Brain microvascular endothelial cell (primary cell): ENCODE data around the gene CCNB1IP1.

Experiments
- DNase-seq: peaks from one replicate; pipeline ENCODE4 v3.0.0-alpha.2; 2020
- H3K27ac ChIP-seq: fragments of 250-450 bp; sonication (Bioruptor Pico); 2 replicates; pipeline ENCODE4 v1.5.1; 2020; ENCODE audit warnings: mild to moderate bottlenecking, moderate library complexity
- H3K27me3 ChIP-seq: fragments of 250-450 bp; sonication (Bioruptor Pico); replicated peaks from 2 replicates; pipeline ENCODE4 v1.5.1; 2020; ENCODE audit warnings: mild to moderate bottlenecking
- H3K36me3 ChIP-seq: fragments of 250-450 bp; sonication (Bioruptor Pico); replicated peaks from 2 replicates; pipeline ENCODE4 v1.5.1; 2020; ENCODE audit warnings: mild to moderate bottlenecking
- H3K4me3 ChIP-seq: 2 replicates; pipeline ENCODE4 v1.5.1; 2011; ENCODE audit warnings: low read depth, mild to moderate bottlenecking, control low read depth, low read length, moderate library complexity
- in situ Hi-C: cut with HindIII; loops from 2 replicates; pipeline ENCODE4 v1.10.0; 2017; ENCODE audit warnings: low sequenced_read_pairs, low pct_ligation_motif_present
- TF ChIP-seq, protein P1 (sequence below): IDR thresholded peaks from 2 replicates; pipeline ENCODE4 v1.5.1; 2011; ENCODE audit warnings: low read depth, mild to moderate bottlenecking, moderate library complexity, low read length, control low read depth, inconsistent platforms; ENCODE audit errors: missing control alignments

CCNB1IP1 gene, protein sequence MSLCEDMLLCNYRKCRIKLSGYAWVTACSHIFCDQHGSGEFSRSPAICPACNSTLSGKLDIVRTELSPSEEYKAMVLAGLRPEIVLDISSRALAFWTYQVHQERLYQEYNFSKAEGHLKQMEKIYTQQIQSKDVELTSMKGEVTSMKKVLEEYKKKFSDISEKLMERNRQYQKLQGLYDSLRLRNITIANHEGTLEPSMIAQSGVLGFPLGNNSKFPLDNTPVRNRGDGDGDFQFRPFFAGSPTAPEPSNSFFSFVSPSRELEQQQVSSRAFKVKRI

DNA sequence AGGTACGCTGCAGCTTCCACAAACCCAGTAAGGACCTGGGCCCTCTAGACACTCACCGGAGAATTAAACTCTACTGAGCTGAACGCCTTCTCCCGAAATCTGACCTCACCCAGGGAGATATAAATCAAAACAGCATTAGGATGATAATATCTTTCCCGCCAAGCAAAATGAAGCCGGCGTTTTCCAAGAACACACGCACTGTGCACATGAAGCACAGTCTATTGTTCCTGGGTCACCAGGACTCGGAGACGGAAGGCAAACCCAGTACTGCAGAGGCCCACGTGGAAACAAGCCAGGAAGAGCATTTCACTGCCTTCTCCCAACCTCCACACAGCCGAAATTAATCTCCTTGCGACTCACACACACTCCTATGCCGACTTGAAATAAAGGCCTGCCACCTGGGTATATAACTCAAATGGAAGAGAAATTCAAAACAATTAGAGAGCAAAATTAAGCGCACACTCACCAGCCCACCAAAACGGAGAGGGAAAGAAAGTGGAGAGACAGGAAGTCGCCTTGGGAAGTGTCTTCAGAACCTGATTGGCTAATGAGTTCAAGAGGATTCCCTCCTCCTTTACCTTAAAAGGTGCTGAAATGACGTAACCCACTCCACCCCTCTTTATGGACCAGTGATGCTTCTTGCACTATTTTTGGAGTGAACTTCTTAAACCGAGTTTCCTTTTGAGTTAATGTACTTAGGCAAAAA lies at the start of gene CCNB1IP1:
CCNB1IP1 (minus strand) TSS at position 492 of the 706 bp plus-strand sequence. CDS start 16,756 bp downstream, outside the sequence.
- DNase-seq: peak; percentile 84
- H3K4me3 ChIP-seq: peak within 1 kb of the TSS; percentile 83
- peak within 1 kb of the TSS; percentile 46 for H3K27ac ChIP-seq
- H3K36me3 ChIP-seq: peaks cover 2% of the 10 kb centered on the region
- in situ Hi-C loops: no loop called here
- H3K27me3 ChIP-seq: no peaks in the 10 kb centered on the region
- TF ChIP-seq, protein P1, sequence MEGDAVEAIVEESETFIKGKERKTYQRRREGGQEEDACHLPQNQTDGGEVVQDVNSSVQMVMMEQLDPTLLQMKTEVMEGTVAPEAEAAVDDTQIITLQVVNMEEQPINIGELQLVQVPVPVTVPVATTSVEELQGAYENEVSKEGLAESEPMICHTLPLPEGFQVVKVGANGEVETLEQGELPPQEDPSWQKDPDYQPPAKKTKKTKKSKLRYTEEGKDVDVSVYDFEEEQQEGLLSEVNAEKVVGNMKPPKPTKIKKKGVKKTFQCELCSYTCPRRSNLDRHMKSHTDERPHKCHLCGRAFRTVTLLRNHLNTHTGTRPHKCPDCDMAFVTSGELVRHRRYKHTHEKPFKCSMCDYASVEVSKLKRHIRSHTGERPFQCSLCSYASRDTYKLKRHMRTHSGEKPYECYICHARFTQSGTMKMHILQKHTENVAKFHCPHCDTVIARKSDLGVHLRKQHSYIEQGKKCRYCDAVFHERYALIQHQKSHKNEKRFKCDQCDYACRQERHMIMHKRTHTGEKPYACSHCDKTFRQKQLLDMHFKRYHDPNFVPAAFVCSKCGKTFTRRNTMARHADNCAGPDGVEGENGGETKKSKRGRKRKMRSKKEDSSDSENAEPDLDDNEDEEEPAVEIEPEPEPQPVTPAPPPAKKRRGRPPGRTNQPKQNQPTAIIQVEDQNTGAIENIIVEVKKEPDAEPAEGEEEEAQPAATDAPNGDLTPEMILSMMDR: no peak

DNA sequence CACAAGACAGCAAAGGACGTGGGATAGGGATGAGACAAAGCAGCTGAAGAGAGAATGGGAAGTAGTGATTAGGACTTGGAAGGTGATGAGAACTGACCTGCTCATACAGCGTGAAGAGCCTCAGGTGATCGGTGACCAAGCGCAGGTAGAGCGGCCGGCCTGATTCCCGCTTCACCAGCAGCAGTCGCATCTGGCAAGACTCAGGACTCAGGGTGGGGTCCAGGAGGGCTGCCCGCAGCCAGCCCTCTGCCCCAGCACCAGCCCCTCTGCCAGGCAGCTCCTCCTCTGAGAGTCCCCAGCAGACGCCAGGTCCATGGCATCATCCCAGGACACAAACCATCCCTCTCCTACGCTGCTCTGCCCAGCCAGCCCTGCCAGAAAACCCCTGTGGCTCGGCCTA lies 49.4 kb upstream of the CCNB1IP1 start:
- Histone ChIP-seq H3K27me3 (no peaks in the 10 kb centered on the region), H3K36me3 (peaks cover 88% of the 10 kb centered on the region), H3K27ac (no peak overlapping the region), H3K4me3 (no peak overlapping the region)
- TF ChIP-seq, protein P1: no peak
- in situ Hi-C loops: no loop called here
- DNase-seq: no peak

- TF ChIP-seq, protein P1: no peak
- no peak for DNase-seq
- H3K4me3 ChIP-seq: no peak overlapping the region
- no peak overlapping the region for H3K27ac ChIP-seq
- in situ Hi-C loops: no loop called here
- no peaks in the 10 kb centered on the region for H3K27me3 ChIP-seq
- H3K36me3 ChIP-seq: peaks cover 87% of the 10 kb centered on the region
Measured at GRCh38 chr14:20381341-20381740, 48.3 kb upstream of the CCNB1IP1 start.

DNA sequence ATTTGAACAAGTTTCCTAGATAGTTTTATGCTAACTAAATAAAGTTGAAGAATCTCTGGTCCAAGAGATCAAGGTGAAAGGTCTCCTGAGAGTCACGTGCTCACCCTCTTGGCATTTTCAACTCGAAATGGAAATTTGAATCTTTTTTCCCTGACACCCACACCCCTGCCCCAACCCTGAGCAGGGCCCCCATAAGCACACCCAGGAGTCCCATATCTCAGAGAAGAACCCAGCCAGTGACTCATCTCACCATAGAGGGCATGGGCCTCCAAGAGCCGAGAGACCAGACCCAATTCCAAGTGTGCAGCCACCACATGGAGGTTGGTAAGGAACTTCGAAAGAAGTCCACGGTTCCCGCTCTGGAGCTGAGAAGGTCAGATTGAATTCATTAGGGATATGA lies 47.6 kb upstream of the CCNB1IP1 start:
- Histone ChIP-seq H3K4me3 (no peak overlapping the region), H3K27me3 (no peaks in the 10 kb centered on the region), H3K27ac (no peak overlapping the region), H3K36me3 (peaks cover 89% of the 10 kb centered on the region)
- in situ Hi-C loops: no loop called here
- TF ChIP-seq, protein P1: no peak
- no peak for DNase-seq

- Histone ChIP-seq H3K4me3 (no peak overlapping the region), H3K27ac (no peak overlapping the region), H3K27me3 (no peaks in the 10 kb centered on the region), H3K36me3 (peaks cover 91% of the 10 kb centered on the region)
- no peak for DNase-seq
- in situ Hi-C loops: no loop called here
- TF ChIP-seq, protein P1: no peak
Measured at GRCh38 chr14:20379743-20380142, 46.7 kb upstream of the CCNB1IP1 start.

DNA sequence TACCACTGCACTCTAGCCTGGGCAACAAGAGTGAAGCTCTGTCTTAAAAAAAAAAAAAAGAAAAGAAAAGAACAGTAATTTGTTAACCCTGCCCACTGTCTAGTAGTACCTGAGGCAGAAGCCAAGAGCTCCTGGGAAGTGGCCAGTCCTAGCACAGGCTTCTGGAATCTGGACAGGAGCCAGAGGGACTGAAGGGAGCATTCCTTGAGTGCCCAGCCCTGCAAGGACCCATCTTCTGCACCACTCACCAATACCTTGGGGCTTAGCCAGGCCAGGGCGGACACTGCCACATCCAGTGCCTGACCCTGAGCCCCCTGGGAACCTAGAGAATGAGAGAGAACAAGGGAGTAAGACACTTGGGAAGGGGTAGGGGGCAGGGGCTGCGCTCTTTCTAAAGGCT lies 44.1 kb upstream of the CCNB1IP1 start:
- Histone ChIP-seq H3K27me3 (no peaks in the 10 kb centered on the region), H3K4me3 (no peak overlapping the region), H3K27ac (no peak overlapping the region), H3K36me3 (peaks cover 89% of the 10 kb centered on the region)
- no peak for DNase-seq
- in situ Hi-C loops: no loop called here
- TF ChIP-seq, protein P1: no peak
